ENCODE data around the gene RNF38. TPM values are rescaled to one million over a fixed set of nuclear protein-coding genes. Genes with fewer than 3 reads are reported as not detected.
"Not testable (repeated sequence)": the region's sequence is repeated elsewhere in the genome, so short reads cannot be mapped to it uniquely, and the experiment has no call there.

Gene RNF38
- total RNA-seq, 1 donor = 12.7 TPM

- H3K4me1 ChIP-seq (ENCODE audit: insufficient read depth, low read length) = peaks cover 5% of the 10 kb centered on the region
- no peak overlapping the region for H3K4me2 ChIP-seq (ENCODE audit: insufficient read depth, low read length)
- H3K27me3 ChIP-seq (ENCODE audit: insufficient read depth, low read length) = no peaks in the 10 kb centered on the region
- no peak overlapping the region for H3K27ac ChIP-seq (ENCODE audit: low read depth, low read length)
- H2AFZ ChIP-seq (ENCODE audit: low read length) = no peak overlapping the region
- no peaks in the 10 kb centered on the region for H3K79me2 ChIP-seq (ENCODE audit: insufficient read depth, low read length)
- no peaks in the 10 kb centered on the region for H3K36me3 ChIP-seq (ENCODE audit: insufficient read depth, low read length)
- no peak overlapping the region for H3K4me3 ChIP-seq (ENCODE audit: insufficient read depth, low read length)
- DNase-seq (ENCODE audit: insufficient read length, low spot score, missing footprints) = no peak
- no peaks in the 10 kb centered on the region for H3K9me3 ChIP-seq (ENCODE audit: low read depth, low read length)
- no peak for TF ChIP-seq CTCF (IDR thresholded peaks at IDR 0.05; ENCODE audit: extremely low read depth, low read depth, low read length)
- H4K20me1 ChIP-seq (ENCODE audit: insufficient read depth, low read length) = no peaks in the 10 kb centered on the region
Measured at GRCh38 chr9:36298566-36298965, 101.5 kb downstream of the RNF38 start.

GRCh38 chr9:36297798-36298197 is 102.3 kb downstream of the RNF38 start:
- no peak overlapping the region for H3K4me2 ChIP-seq (ENCODE audit: insufficient read depth, low read length)
- no peaks in the 10 kb centered on the region for H3K36me3 ChIP-seq (ENCODE audit: insufficient read depth, low read length)
- no peak for TF ChIP-seq CTCF (IDR thresholded peaks at IDR 0.05; ENCODE audit: extremely low read depth, low read depth, low read length)
- H3K9me3 ChIP-seq (ENCODE audit: low read depth, low read length) = no peaks in the 10 kb centered on the region
- no peaks in the 10 kb centered on the region for H3K27me3 ChIP-seq (ENCODE audit: insufficient read depth, low read length)
- no peaks in the 10 kb centered on the region for H4K20me1 ChIP-seq (ENCODE audit: insufficient read depth, low read length)
- H3K27ac ChIP-seq (ENCODE audit: low read depth, low read length) = no peak overlapping the region
- no peak overlapping the region for H2AFZ ChIP-seq (ENCODE audit: low read length)
- peaks cover 5% of the 10 kb centered on the region for H3K4me1 ChIP-seq (ENCODE audit: insufficient read depth, low read length)
- H3K79me2 ChIP-seq (ENCODE audit: insufficient read depth, low read length) = no peaks in the 10 kb centered on the region
- H3K4me3 ChIP-seq (ENCODE audit: insufficient read depth, low read length) = no peak overlapping the region
- no peak for DNase-seq (ENCODE audit: insufficient read length, low spot score, missing footprints)

GRCh38 chr9:36294996-36295395 is 105.1 kb downstream of the RNF38 start:
- DNase-seq (ENCODE audit: insufficient read length, low spot score, missing footprints); H3K27me3 ChIP-seq (ENCODE audit: insufficient read depth, low read length); H3K79me2 ChIP-seq (ENCODE audit: insufficient read depth, low read length); H3K36me3 ChIP-seq (ENCODE audit: insufficient read depth, low read length); H3K4me3 ChIP-seq (ENCODE audit: insufficient read depth, low read length); H4K20me1 ChIP-seq (ENCODE audit: insufficient read depth, low read length); H3K27ac ChIP-seq (ENCODE audit: low read depth, low read length); H3K4me2 ChIP-seq (ENCODE audit: insufficient read depth, low read length); H3K9me3 ChIP-seq (ENCODE audit: low read depth, low read length); H2AFZ ChIP-seq (ENCODE audit: low read length); H3K4me1 ChIP-seq (ENCODE audit: insufficient read depth, low read length): not testable (repeated sequence)

- H3K4me3 ChIP-seq (ENCODE audit: insufficient read depth, low read length) = no peak overlapping the region
- peaks cover 5% of the 10 kb centered on the region for H3K4me1 ChIP-seq (ENCODE audit: insufficient read depth, low read length)
- no peak overlapping the region for H3K27ac ChIP-seq (ENCODE audit: low read depth, low read length)
- H3K9me3 ChIP-seq (ENCODE audit: low read depth, low read length) = no peaks in the 10 kb centered on the region
- H4K20me1 ChIP-seq (ENCODE audit: insufficient read depth, low read length) = no peaks in the 10 kb centered on the region
- no peak for TF ChIP-seq CTCF (IDR thresholded peaks at IDR 0.05; ENCODE audit: extremely low read depth, low read depth, low read length)
- H3K27me3 ChIP-seq (ENCODE audit: insufficient read depth, low read length) = no peaks in the 10 kb centered on the region
- H2AFZ ChIP-seq (ENCODE audit: low read length) = no peak overlapping the region
- no peak for DNase-seq (ENCODE audit: insufficient read length, low spot score, missing footprints)
- H3K79me2 ChIP-seq (ENCODE audit: insufficient read depth, low read length) = no peaks in the 10 kb centered on the region
- H3K36me3 ChIP-seq (ENCODE audit: insufficient read depth, low read length) = no peaks in the 10 kb centered on the region
- H3K4me2 ChIP-seq (ENCODE audit: insufficient read depth, low read length) = no peak overlapping the region
Measured at GRCh38 chr9:36293918-36294317, 106.2 kb downstream of the RNF38 start.

All from osteoblast (primary cell).